Common myeloid progenitor, CD34-positive (primary cell): ENCODE data around the gene CHSY1.

Source experiments
- CTCF ChIA-PET: fragments of 350-600 bp; sonication (Branson Sonifier 250); formaldehyde crosslinking; loops from one replicate; lab custom pipeline; 2021; ENCODE audit warnings: antibody characterized with exemption; lab: Charles Lee
- POLR2A ChIA-PET: fragments of 350-600 bp; sonication (Branson Sonifier 250); formaldehyde crosslinking; loops from one replicate; lab custom pipeline; 2021; ENCODE audit warnings: antibody characterized with exemption; lab: Charles Lee
- DNase-seq, 3 donors: peaks; one replicate each; pipeline versions ENCODE4 v3.0.0 to v3.0.0-alpha.2; 2013
- H3K27ac ChIP-seq, 2 experiments: 1 replicate in 1 of 2; 2 replicates in 1 of 2; pipeline ENCODE4 v1.7.0; 2013; ENCODE audit warnings: inconsistent platforms in 2 of 2, low read length in 2 of 2, mild to moderate bottlenecking in 2 of 2, low read depth in 1 of 2, moderate library complexity in 1 of 2; ENCODE audit not compliant: severe bottlenecking in 2 of 2, insufficient read depth in 1 of 2, poor library complexity in 1 of 2
- H3K27me3 ChIP-seq, 5 experiments: replicated peaks in 2 of 5; 1 replicate in 3 of 5; 2 replicates in 2 of 5; pipeline versions ENCODE4 v1.6.1 to v1.7.0; 2013; ENCODE audit warnings: low read length in 4 of 5, mild to moderate bottlenecking in 2 of 5, moderate library complexity in 2 of 5, inconsistent platforms in 1 of 5; ENCODE audit not compliant: insufficient read depth in 5 of 5, control insufficient read depth in 4 of 5
- H3K36me3 ChIP-seq, 4 experiments: 1 replicate in 2 of 4; 2 replicates in 2 of 4; pipeline versions ENCODE4 v1.6.1 to v1.7.0; 2013; ENCODE audit warnings: low read length in 3 of 4, control low read depth in 1 of 4, mild to moderate bottlenecking in 1 of 4; ENCODE audit not compliant: control insufficient read depth in 4 of 4, insufficient read depth in 4 of 4
- H3K4me1 ChIP-seq, 4 experiments: 1 replicate in 3 of 4; 2 replicates in 1 of 4; pipeline versions ENCODE4 v1.6.1 to v1.7.1; 2013; ENCODE audit warnings: low read length in 3 of 4, mild to moderate bottlenecking in 3 of 4, control low read depth in 1 of 4, inconsistent platforms in 1 of 4, moderate library complexity in 1 of 4; ENCODE audit not compliant: control insufficient read depth in 4 of 4, insufficient read depth in 4 of 4; ENCODE audit errors: control extremely low read depth in 1 of 4
- H3K4me3 ChIP-seq, 7 experiments: 1 replicate in 4 of 7; 2 replicates in 3 of 7; pipeline versions ENCODE4 v1.5.1 to v1.7.0; 2013; ENCODE audit warnings: mild to moderate bottlenecking in 7 of 7, low read length in 6 of 7, moderate library complexity in 6 of 7, inconsistent platforms in 2 of 7, low read depth in 2 of 7, control low read depth in 1 of 7; ENCODE audit not compliant: insufficient read depth in 4 of 7, control insufficient read depth in 1 of 7; ENCODE audit errors: extremely low read depth in 1 of 7
- H3K9me3 ChIP-seq, 5 experiments: 1 replicate in 4 of 5; 2 replicates in 1 of 5; pipeline versions ENCODE4 v1.6.1 to v1.7.1; 2013; ENCODE audit warnings: low read length in 4 of 5, mild to moderate bottlenecking in 2 of 5, inconsistent platforms in 1 of 5, low read depth in 1 of 5, moderate library complexity in 1 of 5; ENCODE audit not compliant: control insufficient read depth in 4 of 5, insufficient read depth in 2 of 5; ENCODE audit errors: control extremely low read depth in 1 of 5
- WGBS: methylation state at CpG from one replicate; pipeline ENCODE4 v1.1.5; 2013; ENCODE audit not compliant: insufficient coverage; 5-methylcytosine and 5-hydroxymethylcytosine counted together

Gene CHSY1

DNA sequence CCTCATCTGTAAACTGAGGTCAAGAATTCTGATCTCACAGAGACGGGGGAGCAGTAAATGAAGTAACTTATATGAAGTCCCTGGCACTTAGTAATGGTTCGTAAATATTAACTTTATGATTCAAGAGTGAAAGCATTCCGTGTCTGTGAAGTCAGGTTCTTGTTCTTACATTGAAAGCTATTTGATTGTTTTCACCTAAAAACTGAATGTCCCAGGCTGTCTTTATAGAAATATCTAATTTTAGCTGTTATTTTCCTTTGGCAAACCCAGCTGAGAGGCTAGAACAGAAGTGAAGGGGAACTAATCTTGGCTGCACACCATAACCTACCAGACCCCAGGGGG is 84.5 kb downstream of the CHSY1 start:
- peaks cover 14 to 51% (median 47%) of the 10 kb centered on the region in 4 experiments for H3K4me1 ChIP-seq
- DNase-seq, result no peak
- POLR2A ChIA-PET, result interaction anchor here (0.6 to 2.6 kb wide), 5 partner anchors 18 to 77 kb away, joined by 3 to 12 read pairs (median 5); no protein-coding TSS in a partner anchor
- peak overlapping the region; percentile 46 to 68 for H3K27ac ChIP-seq
- CTCF ChIA-PET, result interaction anchor here (0.9 to 4.2 kb wide), 21 partner anchors 9 to 92 kb away, joined by 3 to 26 read pairs (median 5); partner anchors contain the start of gene CHSY1
- WGBS, result 0% methylated on average over 1 of the region's 3 CpGs
- no peaks in the 10 kb centered on the region for H3K27me3 ChIP-seq
- H3K36me3 ChIP-seq, result no peaks in the 10 kb centered on the region
- H3K4me3 ChIP-seq, result peak overlapping the region in 6 of 7 experiments; percentile 20 to 60 (median 51)
- peaks cover 0 to 23% (median 8%) of the 10 kb centered on the region in 5 experiments for H3K9me3 ChIP-seq

DNA sequence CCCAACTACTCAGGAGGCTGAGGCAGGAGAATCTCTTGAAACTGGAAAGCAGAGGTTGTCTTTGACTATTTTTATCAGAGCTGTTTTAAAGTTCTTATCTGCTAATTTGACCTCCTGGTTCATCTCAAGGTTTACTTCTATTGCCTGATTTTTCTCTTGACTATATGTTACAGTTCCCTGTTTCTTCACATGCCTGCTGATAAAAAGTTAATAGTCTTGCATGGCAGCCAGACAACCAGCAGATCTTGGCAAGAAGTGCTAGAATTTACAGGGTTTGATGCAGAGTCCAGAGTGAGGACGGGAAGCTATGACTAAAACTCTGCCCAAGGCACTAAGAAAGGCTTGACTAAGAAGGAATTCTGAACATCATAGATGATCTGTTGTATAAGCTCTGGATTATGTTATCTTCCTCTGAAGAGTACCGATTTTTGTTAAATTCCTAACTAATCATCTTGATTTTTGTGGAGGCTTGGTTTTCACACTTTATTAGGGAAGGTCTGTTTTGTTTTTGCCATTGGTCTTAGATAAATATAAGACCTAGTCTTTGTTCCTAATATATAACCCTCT is 85.9 kb downstream of the CHSY1 start:
- H3K27me3 ChIP-seq, result no peaks in the 10 kb centered on the region
- H3K27ac ChIP-seq, result no peak overlapping the region
- H3K9me3 ChIP-seq, result peaks cover 0 to 23% (median 8%) of the 10 kb centered on the region in 5 experiments
- H3K4me3 ChIP-seq, result peak overlapping the region in 1 of 7 experiments; percentile 23
- H3K4me1 ChIP-seq, result peaks cover 14 to 51% (median 44%) of the 10 kb centered on the region in 4 experiments
- WGBS, result 100% methylated on average over 1 of the region's 2 CpGs
- H3K36me3 ChIP-seq, result no peaks in the 10 kb centered on the region
- no peak for DNase-seq
- ChIA-PET POLR2A (no interaction called here), CTCF (interaction anchor here (0.8 to 4.2 kb wide), 14 partner anchors 9 to 89 kb away, joined by 3 to 26 read pairs (median 5); no protein-coding TSS in a partner anchor)

DNA sequence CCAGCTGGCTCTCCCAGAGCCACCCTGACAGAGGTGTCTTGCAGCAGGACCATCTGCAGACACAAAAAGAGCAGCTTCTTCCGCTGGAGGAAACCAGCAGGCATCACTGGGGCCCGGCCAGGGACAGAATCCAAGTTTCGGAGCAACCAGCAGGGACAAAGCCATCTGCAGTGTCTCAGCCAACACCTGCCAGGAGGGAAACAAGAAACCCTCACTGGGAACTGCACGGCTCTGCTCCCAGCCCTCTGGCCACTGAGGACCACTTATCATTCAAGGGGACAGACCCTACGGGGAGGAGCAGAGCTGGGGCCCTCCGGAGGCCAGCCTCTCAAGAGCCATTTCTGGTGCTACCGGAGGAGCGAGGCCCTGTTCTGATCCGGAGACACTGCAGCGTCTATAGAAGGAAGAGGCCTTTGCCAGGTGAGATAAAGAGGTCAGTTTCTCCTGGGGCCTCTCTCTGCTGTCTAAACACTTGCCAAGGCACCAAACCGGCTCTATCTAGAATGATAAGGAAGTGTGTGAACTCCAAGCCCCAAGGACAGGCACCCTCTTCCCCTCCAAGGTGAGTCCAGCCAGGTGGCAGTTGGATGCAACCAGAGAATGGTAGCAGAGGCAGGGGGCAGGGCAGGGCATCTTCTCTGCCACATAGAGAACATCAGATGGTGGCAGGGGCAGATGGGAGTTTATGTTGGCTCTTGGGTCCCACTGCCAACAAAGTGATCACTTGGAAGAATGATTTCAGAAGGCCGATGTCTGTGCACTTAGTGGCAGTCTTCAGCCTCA is 89.0 kb downstream of the CHSY1 start:
- H3K4me1 ChIP-seq, result peaks cover 10 to 43% (median 36%) of the 10 kb centered on the region in 4 experiments
- H3K27ac ChIP-seq, result no peak overlapping the region
- H3K27me3 ChIP-seq, result no peaks in the 10 kb centered on the region
- ChIA-PET CTCF (interaction anchor here (0.9 kb wide), 1 partner anchor 20 kb away, joined by 3 read pairs; no protein-coding TSS in a partner anchor), POLR2A (no interaction called here)
- H3K36me3 ChIP-seq, result no peaks in the 10 kb centered on the region
- H3K4me3 ChIP-seq, result no peak overlapping the region
- H3K9me3 ChIP-seq, result peaks cover 0 to 23% (median 8%) of the 10 kb centered on the region in 5 experiments
- DNase-seq, result no peak
- WGBS, result 90% methylated on average over 10 of the region's 12 CpGs

DNA sequence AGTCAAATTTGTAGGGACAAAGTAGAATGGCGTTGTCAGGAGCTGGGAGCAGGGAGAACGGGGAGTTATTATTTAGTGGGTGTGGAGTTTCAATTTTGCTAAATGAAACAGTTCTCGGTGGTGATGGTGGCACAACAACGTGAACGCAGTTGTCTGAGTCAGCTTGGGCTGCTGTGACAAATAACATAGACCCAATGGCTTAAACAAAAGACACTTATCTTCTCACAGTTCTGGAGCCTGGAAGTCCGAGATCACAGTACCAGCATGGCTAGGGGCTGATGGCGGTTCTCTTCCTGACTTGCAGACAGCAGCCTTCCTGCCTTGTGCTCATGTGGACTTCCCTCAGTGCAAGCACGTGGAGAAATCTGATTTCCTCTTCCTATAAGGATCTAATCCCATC is 90.2 kb downstream of the CHSY1 start:
- H3K36me3 ChIP-seq, result no peaks in the 10 kb centered on the region
- H3K9me3 ChIP-seq, result peaks cover 0 to 21% (median 8%) of the 10 kb centered on the region in 5 experiments
- no peaks in the 10 kb centered on the region for H3K27me3 ChIP-seq
- peaks cover 2 to 30% (median 24%) of the 10 kb centered on the region in 4 experiments for H3K4me1 ChIP-seq
- ChIA-PET POLR2A (no interaction called here), CTCF (interaction anchor here (1.5 kb wide), 1 partner anchor 21 kb away, joined by 5 read pairs; no protein-coding TSS in a partner anchor)
- H3K4me3 ChIP-seq, result no peak overlapping the region
- H3K27ac ChIP-seq, result no peak overlapping the region
- DNase-seq, result no peak
- WGBS, result 83% methylated on average over 7 of the region's 8 CpGs

DNA sequence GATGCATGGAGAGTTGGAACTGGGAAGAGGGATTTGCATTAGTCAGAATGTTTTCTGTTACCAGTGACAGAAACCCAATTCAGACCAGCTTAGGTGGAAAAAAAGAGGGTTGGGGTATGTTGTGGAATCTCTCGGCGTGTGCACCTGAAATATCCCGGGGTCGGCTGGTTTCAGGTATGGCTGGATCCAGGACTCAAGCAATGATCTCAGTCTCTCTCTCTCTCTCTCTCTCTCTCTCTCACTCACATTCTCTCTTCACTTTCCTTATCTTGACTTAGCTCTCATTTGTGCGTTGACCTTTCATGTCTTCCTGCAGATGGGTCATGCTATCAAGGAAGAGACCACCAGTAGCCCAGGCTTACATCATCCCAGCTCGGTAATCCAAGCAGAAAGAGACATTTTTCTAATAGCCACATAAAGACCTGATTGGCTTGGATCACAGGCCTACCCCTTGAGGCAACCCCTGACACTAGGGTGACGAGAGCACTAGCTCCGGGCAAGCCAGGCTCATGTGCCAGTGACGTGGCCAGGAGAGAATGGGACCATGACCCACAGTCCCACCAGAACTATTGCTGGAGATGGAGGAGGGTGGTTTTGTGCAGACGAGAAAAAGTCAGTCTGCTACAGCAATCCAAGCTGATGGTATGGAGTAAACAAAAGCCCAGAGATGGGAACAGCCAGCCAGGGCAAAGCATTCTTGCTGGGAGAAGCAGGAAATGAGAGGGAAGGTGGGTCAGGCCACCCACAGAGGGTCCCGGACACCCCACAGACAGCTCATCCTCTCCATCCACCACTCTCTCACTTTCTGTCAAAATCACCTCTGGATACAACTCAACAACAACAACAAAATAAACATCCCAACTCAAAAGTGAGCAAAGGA is 91.7 kb downstream of the CHSY1 start:
- DNase-seq, result no peak
- CTCF ChIA-PET, result interaction anchor here (1.0 to 2.5 kb wide), 6 partner anchors 9 to 51 kb away, joined by 3 to 13 read pairs (median 6); no protein-coding TSS in a partner anchor

DNA sequence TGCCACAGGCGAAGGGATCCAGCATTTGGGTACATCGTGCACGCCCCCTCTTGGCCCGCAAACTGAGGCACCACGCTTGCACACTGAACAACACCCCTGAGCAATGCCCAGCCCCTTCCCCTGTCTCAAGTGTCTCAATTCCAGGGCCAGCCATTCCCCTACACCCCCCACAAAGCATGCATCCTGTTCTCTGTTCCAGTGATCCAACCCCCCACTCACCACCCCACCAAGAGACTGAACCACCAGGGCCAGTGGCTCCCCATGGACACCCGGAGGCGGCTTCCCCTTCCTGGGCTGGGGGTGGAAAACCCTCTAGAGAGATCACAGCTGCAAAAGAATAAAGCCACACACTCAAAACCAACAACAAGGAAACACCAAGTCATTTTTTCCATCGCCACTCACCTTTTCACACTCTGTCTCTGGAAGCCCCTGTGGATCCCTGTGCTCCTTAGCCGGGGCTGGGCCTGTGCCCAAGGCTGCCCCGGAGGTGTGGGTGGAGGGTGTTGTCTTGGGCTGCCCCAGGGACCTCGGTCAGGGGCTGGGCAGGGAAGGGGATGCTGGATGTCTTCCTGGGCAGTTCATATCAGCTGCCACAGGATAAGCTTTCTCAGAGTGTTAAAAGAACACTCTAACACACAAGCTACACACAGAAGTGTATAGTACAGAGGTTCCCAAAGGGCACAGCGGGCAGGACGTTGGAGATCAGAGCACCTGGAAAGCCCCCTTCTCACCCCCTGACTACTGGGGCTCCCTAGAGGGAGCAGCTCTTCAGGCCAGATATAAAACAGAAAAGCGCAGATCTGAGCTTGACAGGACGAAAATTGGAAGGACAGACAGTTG is 92.5 kb downstream of the CHSY1 start:
- Histone ChIP-seq H3K9me3 (peaks cover 0 to 7% (median under 1%) of the 10 kb centered on the region in 5 experiments), H3K36me3 (no peaks in the 10 kb centered on the region), H3K4me1 (peaks cover 0 to 28% (median 24%) of the 10 kb centered on the region in 4 experiments), H3K4me3 (no peak overlapping the region), H3K27me3 (no peaks in the 10 kb centered on the region), H3K27ac (no peak overlapping the region)
- CTCF ChIA-PET, result interaction anchor here (0.7 to 2.5 kb wide), 9 partner anchors 8 to 77 kb away, joined by 3 to 13 read pairs (median 3); no protein-coding TSS in a partner anchor
- 92% methylated on average over 8 of the region's 15 CpGs for WGBS
- POLR2A ChIA-PET, result interaction anchor here (0.5 kb wide), 1 partner anchor 88 kb away, joined by 4 read pairs; no protein-coding TSS in a partner anchor
- DNase-seq, result peak in 2 of 3 donors; percentile 54 to 61

More for the DNA sequence above, 91.7 kb downstream of the CHSY1 start:
- H3K4me3 ChIP-seq, result no peak overlapping the region
- H3K9me3 ChIP-seq, result peaks cover 0 to 12% (median 5%) of the 10 kb centered on the region in 5 experiments
- 96% methylated on average over 10 of the region's 11 CpGs for WGBS
- peaks cover 0 to 26% (median 21%) of the 10 kb centered on the region in 4 experiments for H3K4me1 ChIP-seq
- no peaks in the 10 kb centered on the region for H3K27me3 ChIP-seq
- no peaks in the 10 kb centered on the region for H3K36me3 ChIP-seq
- H3K27ac ChIP-seq, result no peak overlapping the region
- POLR2A ChIA-PET, result interaction anchor here (0.5 kb wide), 1 partner anchor 87 kb away, joined by 4 read pairs; no protein-coding TSS in a partner anchor
